Medulla oblongata (tissue), 1 donor: Measurements from ENCODE around the gene STOM.
A peak's percentile ranks its signal among the peaks of the same experiment; 100 is the strongest.

Source experiments
- DNase-seq: peaks from one replicate; pipeline ENCODE4 v3.0.0-alpha.2; 2015; ENCODE audit errors: extremely low spot score

The STOM gene

DNA sequence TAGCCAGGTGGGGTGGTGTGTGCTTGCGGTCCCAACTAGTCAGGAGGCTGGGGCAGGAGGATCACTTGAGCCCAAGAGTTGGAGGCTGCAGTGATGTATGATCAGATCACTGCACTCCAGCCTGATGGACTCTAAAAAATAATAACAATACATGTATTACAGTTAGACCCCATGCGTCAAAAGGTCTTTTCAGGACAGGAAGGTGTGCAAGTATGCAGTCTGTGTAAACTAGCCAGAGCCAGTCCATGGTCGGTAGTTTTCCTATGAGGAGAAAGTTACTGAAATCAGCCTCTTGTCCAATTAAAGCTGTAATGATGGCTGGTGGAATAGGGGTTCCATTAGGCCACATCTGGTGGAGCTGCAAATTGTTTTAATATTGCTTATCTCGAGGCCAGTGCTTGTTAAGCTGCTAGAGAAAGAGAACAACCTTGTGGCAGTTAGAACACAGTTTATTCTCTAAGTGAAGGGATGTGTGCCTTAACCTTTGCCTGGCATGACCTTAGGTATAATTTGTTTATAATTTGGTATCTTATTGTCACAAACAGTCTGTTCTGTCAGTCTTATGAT lies 1.5 kb upstream of the STOM start:
- no peak for DNase-seq

DNA sequence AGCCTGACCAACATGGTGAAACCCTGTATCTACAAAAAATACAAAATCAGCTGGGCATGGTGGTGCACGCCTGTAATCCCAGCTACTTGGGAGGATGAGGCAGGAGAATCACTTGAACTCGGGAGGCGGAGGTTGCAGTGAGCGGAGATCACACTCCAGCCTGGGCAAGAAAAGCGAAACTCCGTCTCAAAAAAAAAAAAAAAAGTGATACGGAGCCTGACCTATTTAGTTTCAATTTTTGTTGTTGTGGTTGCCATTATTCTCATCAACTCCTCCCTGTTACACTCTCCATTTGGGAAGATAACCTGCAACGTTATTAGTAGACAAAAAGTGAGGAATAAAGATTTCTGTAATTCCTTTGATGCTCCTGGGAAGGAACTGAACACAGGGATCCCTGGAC lies 1.3 kb downstream of the STOM start:
- no peak for DNase-seq

DNA sequence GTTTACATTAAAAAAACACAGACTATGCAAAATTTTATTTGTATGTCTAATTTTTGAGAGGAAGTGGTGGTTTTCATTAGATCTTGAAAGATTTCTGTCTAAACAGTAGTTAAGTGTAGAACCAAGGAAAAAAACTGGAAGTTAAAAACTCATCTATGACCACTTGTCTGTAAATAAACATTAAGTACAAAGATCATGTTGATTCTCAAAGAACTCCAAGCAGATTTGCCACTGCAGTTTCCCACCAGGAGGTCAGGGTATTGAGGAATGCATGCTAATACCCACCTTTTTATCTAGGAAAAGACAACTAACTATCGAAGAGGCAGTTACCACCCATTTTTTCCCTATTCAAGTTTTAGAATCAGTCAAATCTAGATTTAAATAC lies 1.9 kb downstream of the STOM start:
- DNase-seq = no peak

DNA sequence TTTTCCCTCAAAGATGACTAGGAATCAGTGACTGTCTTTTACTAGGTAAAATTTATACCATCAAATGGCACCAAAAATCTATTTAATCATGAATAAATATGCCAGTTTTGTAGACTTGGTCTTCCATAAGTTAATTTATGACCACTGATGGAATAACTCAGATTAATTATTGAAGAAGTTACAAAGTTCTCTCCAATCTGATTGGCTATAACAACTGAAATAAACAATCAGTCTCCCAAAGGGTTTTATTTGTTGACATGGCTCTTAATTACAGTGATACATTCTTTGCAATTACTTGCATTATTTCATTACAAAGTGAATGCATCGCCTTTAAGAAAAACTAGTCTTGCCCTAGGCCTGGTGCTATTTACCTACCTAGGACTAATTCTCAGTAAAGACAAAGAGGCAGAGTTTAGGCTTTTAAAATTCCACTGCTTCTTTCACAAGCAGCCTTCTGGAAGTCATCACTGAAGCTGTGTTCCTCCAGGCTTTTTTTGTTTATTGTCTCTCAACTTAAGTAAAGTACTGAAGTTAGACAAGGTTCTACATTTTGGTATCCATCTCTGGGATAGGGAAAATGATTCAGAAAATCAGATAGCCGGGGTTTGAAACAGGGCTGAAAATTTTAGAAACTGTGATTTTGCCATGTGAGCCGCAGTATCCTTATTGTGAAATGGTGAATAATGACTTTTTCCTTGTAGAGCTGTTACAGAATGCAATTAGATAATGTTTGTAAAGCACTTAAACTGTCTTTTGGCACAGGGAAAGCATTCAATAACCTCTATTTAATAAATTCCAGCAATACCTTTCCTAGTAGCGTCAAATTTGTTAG lies 2.5 kb downstream of the STOM start:
- DNase-seq = no peak

DNA sequence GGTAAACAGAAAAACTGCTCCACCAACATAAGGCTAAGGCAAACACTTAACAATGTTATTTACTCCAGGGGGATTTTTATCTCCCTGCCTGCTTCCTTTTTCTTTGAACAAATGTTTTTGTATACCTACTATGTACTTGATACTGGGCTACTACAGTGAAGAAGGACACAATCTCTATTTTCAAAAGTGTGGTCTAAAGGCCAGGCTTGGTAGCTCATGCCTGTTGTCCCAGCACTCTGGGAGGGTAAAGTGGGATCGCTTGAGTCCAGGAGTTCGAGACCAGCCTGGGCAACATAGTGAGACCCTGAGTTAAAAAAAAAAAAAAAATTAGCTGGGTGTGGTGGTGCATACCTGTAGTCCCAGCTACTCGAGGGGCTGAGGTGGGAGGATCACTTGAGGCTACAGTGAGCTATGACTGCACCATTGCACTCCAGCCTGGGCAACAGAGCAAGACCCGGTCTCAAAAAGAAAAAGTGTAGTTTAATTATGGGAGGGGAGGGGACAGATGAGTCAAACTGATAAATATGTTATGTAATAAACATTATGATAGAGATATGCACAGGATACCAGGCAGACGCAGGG lies 3.3 kb downstream of the STOM start:
- DNase-seq = no peak

DNA sequence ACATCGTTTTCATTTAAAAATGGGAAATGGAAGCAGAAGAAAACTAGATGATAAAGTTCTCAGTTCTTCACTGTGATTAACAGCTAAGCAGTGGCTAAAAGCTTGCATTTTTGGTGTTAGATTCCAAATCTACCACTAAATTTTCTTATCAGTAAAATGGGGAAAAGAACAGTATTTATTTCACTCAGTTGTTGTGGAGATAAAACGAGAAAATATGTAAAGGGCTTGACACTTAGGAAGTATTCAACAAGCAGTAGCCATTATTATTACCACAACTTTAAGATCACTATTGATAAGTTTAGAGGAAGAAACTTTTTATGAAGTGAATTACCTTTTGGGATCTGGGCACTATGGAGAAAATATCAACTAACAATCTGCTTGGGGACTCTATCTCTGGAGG lies 4.5 kb downstream of the STOM start:
- no peak for DNase-seq

DNA sequence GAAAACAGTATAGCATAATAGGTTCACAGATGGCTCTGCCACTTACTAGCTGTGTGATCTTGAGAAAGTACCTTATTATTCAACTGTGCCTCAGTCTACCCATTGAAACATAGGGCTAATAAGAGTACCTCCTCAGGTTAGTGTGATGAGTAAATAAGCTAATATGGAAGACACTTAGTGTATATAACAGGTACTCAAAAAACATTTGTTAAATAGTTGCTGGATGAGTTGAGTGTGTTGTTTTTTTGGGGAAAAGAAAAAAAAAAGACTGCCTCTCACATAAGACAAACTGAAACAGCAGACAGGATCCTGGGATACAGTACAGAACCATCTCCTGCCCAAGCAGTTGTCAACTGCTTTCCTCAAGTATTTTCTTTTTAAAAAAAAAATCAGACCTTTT lies 5.2 kb downstream of the STOM start:
- no peak for DNase-seq

DNA sequence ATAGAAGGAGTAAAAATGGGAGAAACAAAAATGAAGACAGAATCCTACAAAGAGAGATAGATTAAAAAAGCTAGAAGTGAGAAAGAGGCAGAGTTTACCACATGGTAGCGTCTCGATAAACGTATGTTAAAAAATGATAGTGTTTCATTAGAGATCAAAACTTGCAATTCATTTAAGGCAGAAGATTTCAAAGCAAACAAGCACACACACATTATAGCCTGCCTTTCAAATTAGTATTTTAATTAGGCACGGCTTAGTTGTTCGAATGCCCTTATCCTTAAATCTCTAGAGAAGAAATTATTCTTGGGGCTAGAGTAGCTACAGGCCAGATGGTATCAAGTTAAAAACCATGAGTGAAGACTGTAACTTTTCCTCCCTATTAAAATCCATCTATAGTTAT lies 6.0 kb downstream of the STOM start:
- no peak for DNase-seq

DNA sequence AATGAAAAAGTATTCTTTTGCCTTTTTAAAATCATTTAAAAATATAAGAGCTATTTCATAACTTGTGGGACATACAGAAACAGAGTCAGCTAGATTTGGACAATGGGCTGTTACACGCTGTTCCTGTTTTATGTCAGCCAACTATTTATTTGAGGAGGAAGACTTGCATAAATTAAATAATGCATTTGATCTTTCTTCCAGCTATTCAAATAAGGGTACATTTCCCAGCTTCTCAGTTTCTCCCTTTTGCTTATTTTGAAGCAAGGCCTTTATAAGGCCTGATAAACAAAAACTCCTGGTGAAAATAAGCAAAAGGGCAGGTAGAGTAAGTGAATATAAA lies 6.5 kb downstream of the STOM start:
- DNase-seq = no peak

DNA sequence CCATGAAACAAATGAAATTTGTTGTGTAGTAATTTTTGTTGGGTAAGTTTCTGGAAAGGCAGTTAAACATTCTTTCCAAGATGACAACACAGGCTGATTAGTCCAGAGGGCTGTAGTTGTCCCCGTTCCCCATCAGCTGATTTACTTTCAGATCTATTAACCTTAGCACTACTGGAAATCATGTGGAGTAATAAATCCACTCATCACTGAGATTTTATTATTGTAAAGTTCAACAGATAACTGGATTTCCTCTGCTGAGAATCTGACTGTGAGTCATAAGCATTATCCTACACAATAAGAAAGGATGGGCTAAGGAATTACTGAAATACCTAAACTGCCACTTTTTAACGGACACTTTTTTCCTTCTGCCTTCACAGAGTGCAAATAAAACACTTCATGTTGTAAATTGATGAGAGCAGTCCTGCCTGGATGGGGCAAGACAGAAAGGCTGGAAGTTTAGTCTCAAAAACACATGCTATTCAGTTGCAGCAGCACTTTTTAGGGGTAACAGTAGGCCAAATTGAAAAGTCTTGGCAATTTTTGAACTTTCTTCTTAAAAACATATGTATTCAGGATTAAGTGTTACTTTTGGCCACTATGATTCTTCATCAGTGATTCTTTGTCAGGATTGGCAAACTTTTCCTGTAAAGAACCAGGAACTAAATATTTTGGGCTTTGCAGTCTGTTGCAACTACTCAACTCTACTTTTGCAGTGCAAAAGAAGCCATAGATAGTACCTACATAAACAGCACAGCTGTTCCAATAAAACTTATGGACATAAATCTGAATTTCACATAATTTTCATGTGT lies 7.0 kb downstream of the STOM start:
- DNase-seq = peak; percentile 53

DNA sequence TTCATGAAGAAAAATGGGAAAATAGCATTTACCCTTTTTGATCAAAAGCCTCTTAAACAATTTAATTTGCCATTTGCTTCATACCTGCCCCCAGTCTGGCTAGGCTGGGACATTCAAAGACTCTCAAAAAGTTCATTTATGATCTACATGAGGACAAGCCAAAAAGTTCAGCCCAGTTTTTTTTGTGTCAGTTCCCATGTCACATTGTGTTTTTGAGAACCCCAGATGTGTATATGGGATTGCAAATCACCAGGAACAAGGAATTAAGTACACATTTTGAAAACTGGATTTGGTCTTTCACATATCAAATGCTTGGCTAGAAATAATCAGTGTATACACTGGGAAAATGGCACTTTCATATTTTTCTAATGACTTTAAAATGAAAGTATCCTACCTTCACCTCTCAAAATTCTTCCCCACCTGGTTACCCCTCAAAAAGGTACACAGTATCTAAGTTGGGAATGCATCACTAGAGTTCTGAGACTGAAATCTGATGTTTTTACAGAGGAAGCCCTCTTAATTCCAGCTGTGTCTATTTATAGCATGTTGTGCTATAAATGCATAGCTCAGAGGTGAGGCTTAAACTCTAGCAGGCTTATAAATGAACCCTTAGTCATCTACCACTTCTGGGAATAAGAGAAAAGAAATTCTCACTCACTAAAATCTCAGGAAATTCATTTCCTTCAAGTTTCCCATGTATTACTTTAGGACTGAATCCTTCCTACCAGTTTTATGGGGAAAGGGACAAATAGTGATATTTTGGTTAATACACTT lies 9.3 kb downstream of the STOM start:
- DNase-seq = no peak

DNA sequence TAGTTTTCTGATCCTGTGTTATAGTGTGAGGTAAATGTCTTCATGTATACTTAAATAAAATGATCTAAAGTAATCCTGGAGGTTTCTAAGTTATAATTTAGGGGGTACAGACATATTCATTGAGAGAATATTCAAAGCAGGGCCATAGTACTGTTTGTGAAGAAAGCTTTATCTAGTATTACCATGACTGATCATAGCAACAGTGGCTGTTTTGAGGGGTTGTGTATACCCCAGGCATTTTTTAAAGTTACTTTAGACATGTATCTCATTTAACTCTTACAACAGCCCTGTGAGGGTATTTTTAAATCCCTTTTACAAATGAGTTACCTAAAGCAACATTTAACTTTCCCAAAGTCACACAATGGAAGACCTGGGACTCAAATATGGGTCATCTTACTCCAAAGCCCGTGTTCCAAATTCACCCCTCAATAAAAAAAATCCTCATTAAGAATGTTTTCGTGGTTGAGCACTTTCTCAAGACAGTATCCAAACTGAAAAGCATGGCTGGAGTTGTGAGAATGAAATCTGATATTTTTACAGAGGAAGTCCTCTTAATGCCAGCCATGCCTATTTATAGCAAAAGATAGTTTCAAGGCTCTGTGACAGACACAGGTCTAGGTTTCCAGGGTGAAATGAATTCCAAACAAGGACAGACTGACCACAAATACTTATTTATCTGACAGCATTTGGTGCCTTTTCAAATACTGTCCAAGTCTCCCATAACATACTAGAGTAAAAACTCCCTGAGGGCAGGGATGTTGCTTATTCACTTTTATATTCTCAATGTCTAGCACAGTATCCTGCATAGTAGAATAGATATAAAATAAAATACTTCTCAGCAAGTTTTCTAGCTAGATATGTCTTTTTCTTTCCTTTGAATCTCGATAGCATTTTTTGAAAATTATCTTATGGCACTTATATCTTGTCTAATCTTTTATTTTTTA lies 10.4 kb downstream of the STOM start:
- DNase-seq = no peak

DNA sequence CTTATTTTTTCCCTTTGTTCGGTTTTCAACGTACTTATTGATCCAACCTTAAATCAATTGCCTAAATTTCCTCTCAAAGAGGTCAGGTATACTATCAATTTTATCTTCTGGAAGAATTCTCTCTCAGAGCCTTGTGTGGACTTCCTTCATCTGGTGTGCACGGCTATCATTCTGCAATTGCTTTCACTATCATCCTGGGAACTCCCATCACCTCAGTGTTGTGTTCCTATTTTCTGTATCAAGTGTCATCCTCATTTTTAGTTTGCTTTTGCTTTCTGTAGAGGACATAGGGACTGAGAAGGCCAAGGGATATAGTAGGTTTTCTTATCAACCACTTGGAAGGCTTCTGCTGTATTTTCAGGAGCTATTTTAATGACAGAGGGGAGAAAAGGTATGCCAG lies 11.3 kb downstream of the STOM start:
- peak; percentile 46 for DNase-seq

DNA sequence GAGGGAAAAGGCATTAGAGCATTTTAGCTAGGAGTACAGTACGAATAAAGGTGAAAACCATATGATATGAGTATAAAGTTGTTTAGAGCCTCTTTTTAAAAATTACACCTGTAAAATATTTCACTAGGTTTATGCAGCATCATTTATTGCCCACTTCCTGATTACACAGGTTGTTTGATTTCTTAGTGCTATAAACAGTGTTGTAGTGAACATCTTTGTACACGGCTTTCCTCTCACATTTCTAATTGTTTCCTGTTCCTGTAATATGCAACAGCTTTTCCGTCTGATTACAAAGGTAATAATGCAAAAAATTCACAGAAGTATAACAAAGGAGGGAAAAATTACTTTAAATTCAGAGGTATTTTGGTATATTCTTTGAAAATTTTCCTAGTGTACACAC lies 13.0 kb downstream of the STOM start:
- no peak for DNase-seq

DNA sequence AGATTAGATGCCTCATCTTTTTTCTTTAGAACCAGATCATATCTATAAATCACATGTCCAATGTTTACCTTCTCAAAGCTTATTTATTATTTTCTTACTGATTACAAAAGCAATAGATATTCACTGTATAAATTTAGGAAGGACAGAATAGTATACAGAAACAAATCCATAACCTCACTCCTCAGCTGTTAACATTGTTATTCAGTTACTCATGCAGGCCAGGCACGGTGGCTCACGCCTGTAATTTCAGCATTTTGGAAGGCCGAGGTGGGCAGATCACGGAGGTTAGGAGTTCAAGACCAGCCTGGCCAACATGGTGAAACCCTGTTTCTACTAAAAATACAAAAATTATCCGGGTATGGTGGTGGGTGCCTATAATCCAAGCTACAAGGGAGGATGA lies 15.3 kb downstream of the STOM start:
- no peak for DNase-seq

DNA sequence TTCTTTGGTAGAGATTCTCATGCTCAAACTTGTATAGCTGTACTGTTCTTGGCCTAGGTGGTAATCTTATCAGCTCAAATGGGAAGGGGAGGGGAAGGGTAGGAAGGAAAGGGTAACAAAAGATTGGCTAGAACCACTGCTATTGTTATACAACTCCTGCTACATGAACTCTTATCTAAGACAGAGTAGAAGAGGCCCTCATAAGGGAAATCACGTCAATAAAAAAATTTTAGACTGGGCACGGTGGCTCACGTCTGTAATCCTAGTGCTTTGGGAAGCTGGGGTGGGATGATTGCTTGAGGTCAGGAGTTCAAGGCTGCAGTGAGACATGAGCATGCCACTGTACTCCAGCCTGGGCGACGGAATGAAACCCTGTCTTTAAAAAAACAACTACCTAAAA lies 15.9 kb downstream of the STOM start:
- DNase-seq = no peak

DNA sequence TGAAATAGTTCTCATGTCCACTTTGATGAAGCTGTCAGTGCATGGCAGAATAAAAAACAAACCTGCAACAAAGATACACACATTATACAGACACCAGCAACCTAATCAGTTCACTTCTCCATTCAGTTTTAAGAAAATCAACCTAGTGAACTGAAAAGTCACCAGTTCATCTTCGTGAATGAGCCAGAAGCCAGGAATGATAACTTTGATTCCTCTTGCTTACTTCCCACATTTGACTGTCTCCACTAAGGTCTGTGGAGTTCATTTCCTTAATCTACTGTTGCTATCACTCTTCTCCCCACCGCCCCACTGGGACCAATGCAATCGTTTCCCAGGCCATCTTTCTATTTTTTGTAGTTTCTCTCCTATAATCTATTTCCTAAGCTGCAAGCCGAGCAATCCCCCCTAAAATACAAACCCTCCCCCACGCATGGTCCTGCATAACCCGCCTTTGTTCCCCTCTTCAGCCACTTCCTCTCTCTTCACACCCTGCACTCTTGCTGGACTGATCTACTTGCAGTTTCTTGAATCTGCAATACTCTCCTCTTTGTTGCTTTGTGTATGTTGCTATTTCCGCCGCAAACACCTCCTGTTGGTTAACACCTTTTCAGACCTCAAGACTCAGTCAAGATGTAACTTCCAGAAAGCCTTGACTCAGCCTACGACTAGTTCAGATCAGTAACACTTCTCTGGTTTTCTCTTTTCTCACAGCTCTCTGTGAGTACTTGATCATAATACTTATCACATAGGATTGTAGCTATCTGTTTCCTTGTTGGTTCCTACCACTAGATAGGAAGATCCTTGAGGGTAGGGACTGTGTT lies 16.6 kb downstream of the STOM start:
- DNase-seq = no peak

DNA sequence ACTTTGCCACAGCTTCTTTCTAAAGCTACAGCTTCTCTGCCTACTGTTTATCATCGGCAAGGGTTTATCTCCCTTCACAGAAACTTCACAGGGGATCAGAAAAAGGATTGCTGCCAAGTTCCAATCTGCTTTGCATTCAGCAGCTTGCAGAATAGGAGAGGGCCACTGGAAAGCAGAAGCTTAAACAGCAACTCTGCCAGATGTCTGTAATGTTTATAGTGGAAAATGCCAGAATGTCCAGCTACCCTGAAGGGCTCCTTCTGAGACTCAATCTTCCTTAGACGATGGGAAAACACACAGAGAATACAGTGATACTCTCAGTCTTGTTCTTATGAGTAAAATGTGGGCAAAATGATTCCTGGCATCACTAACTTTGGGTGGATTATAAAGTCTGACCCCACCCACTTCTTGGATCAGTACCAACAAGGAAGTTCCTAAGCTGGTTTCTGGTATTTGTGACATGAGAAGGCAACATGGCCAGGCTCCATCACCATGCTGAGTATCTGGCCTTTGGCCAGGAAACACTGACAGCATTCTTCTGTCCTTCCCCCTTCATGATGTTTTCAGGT lies 19.0 kb downstream of the STOM start:
- DNase-seq = peak; percentile 90

DNA sequence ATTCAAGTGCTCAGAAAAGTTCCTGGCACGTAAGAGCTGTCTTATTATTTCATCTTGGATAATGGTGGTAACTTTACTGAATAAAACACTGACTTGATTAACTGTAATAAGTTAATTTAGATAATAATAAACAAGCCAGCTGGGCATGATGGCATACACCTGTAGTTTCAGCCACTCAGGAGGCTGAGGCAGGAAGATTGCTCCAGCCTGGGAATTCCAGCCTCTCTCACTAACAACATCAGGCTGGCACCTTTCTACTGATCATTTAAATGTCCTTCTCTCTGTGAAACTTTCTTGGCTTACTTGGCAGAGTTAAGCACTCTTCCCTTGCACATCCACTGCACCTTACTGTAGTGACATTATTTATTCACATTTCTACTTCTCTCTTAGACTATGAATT lies 20.0 kb downstream of the STOM start:
- DNase-seq = no peak

DNA sequence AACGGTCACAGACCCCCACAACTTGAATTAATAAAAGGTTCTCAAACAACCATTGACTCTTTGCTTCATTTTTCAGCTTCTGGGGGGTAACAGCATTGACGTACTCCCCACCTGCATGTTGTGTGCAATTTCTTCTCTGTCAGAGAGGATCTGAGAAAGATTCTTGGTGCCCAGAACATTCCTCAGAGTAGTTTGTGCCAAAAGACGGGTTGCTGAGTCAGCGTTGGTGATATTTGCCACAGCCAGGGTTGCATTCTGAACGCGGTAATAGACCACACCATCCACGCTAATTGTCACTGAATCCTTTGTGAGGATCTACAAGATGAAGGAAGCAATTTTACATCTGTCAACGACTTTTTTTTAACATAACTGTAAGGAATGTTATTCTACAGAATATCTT lies 21.0 kb downstream of the STOM start:
- DNase-seq = no peak
